ENCODE measurements around the gene STON2. TPM values are rescaled to one million over a fixed set of nuclear protein-coding genes. Genes with fewer than 3 reads are reported as not detected.

Gene STON2
- polyA plus RNA-seq, 2 of the 4 experiments (the other 2 are of a cell fraction), result 0.53 to 1.3 TPM

DNA sequence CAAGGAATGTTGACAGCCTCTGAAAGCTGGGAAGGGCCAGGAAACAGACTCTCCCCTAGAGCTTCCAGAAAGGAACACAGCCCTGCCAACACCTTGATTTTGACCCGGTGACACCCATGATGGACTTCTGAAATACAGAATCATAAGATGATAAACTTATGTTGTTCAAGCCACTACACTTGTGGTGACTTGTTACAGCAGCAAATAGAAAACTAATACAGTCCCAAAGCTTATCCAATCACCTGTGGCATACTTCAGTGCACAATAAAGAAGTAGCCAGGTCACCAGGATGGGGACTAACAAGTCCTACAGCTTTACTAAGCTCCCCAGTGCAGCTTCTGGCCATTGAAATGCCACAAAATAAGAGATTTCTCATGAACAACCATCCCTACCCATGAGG is 5.4 kb downstream of the STON2 start (continued):
- TF ChIP-seq CBX8 (IDR thresholded peaks at IDR 0.05) (no peak), ESRRA (IDR thresholded peaks at IDR 0.05; ENCODE audit: borderline replicate concordance, low read length) (no peak), MAZ (IDR thresholded peaks at IDR 0.05; ENCODE audit: borderline replicate concordance, low read depth, low read length) (no peak)

DNA sequence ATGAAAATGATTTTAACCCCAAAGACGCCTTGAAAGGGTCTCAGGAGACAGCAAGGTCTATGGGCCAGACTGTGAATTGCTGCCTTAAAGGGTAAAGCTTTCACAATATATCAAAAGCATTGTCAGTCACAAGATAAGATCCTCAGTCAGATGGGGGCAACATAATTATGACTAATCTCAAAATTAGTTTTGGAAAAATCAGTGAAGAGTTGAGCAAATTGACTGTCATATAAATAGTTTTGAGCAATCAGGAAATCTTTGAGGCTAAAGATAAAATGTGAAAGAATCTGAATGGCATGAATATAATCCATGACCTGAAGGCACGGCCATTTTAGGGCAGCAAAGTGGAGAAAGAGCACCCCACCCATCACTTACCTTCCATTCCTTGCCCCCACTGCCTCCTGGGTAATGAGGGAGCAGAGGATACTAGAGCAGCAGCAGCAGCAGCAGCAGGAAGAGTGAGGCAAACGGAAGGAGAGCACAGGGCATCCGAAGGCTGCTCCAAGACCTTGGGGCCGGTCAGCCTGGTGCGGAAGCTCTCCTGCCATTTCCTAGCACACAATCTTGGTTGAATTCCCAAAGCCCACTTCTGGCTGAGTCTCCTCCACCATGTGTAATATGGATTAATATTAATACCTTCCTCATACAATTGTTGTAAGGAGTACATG is 7.0 kb downstream of the STON2 start:
- POLR2A ChIA-PET, result no interaction called here
- no peak overlapping the region for H3K27ac ChIP-seq
- no peaks in the 10 kb centered on the region for H3K4me1 ChIP-seq
- H3K9me3 ChIP-seq, result no peaks in the 10 kb centered on the region
- CTCF ChIA-PET, result interaction anchor here (1.0 kb wide), 1 partner anchor 59 kb away, joined by 3 read pairs; no protein-coding TSS in a partner anchor
- 54% methylated on average over 6 of the region's 6 CpGs for WGBS (ENCODE audit: missing lambda C conversion rate)
- ATAC-seq (no peak), FAIRE-seq (no peak), DNase-seq (ENCODE audit: low read depth in 1 of 2, low spot score in 1 of 2) (no peak)
- H3K4me2 ChIP-seq, result no peak overlapping the region
- TF ChIP-seq TFCP2L1 (CRISPR knock-in tag; IDR thresholded peaks at IDR 0.05) (no peak), ZSCAN20 (CRISPR knock-in tag; IDR thresholded peaks at IDR 0.05) (no peak)
- TF ChIP-seq, protein P1, sequence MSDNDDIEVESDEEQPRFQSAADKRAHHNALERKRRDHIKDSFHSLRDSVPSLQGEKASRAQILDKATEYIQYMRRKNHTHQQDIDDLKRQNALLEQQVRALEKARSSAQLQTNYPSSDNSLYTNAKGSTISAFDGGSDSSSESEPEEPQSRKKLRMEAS (IDR thresholded peaks at IDR 0.05), result no peak
- H3K4me3 ChIP-seq, result no peak overlapping the region

DNA sequence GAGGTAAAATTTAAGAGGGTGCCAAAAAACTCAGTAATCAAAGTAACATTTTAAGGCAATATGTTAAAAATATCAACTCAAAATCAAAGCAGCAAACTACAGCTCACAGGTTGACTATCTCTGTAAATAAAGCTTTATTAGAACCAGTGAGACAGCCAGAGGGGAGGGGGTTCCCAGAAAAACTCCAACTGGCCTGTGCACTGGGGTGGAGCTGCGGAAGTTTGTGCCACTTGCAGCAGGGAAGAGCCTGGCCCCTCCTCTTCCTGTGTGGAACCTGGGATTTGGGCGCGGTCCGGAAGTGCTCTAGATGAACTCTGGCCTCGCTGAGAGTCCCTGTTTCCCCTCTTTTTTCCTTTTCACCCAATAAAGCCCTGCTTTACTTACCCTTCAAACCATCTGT is 8.1 kb downstream of the STON2 start:
- ATAC-seq, result no peak
- no peak overlapping the region for H3K4me2 ChIP-seq
- 63% methylated on average over 5 of the region's 5 CpGs for WGBS (ENCODE audit: missing lambda C conversion rate)

DNA sequence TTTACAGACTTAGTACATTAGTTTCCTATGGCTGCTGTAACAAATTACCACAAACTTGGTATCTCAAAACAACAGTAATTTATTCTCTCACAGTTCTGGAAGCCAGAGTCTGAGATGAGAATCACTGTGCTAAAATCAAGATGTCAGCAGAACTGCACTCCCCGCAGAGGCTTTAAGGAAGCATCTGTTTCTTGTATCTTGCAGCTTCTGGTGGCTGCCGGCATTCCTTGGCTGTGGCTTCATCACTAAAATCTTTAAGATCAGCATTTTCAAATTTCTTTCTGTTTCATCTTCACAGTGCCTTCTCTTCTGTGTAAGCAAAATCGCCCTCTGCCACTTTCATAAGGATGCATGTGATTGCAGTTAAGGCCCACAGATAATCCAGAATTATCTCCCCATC is 9.4 kb downstream of the STON2 start:
- CTCF ChIA-PET, result no interaction called here
- Histone ChIP-seq H3K27ac (no peak overlapping the region), H3K4me1 (no peaks in the 10 kb centered on the region), H3K9me3 (no peaks in the 10 kb centered on the region), H3K4me2 (no peak overlapping the region), H3K4me3 (no peak overlapping the region)
- 46% methylated on average over 3 of the region's 3 CpGs for WGBS (ENCODE audit: missing lambda C conversion rate)
- no peak for ATAC-seq
- no peak for FAIRE-seq
- no peak for TF ChIP-seq JUNB (IDR thresholded peaks at IDR 0.05)
- no peak for TF ChIP-seq HDAC2 (IDR thresholded peaks at IDR 0.05)
- no peak for TF ChIP-seq FOXS1 (CRISPR knock-in tag; IDR thresholded peaks at IDR 0.05)
- no peak for TF ChIP-seq BHLHE40 (IDR thresholded peaks at IDR 0.05; ENCODE audit: low read depth, low read length)
- no peak for TF ChIP-seq POLR2A (IDR thresholded peaks at IDR 0.05; ENCODE audit: low read length)
- TF ChIP-seq RNF2 (IDR thresholded peaks at IDR 0.05; ENCODE audit: borderline replicate concordance, low read depth), result no peak
- TF ChIP-seq ZSCAN20 (CRISPR knock-in tag; IDR thresholded peaks at IDR 0.05), result no peak
- POLR2A ChIA-PET, result no interaction called here
- DNase-seq (ENCODE audit: low read depth in 1 of 2, low spot score in 1 of 2), result no peak

More for the DNA sequence above, 8.1 kb downstream of the STON2 start:
- no peak for TF ChIP-seq CBX2 (IDR thresholded peaks at IDR 0.05; ENCODE audit: borderline replicate concordance, low read depth)
- TF ChIP-seq TFCP2L1 (CRISPR knock-in tag; IDR thresholded peaks at IDR 0.05), result no peak
- no peak for TF ChIP-seq HOXB13 (CRISPR knock-in tag; IDR thresholded peaks at IDR 0.05; ENCODE audit: low read depth)
- FAIRE-seq (no peak), DNase-seq (ENCODE audit: low read depth in 1 of 2, low spot score in 1 of 2) (no peak)
- ChIA-PET CTCF (interaction anchor here (1.0 kb wide), 1 partner anchor 60 kb away, joined by 3 read pairs; no protein-coding TSS in a partner anchor), POLR2A (no interaction called here)
- no peaks in the 10 kb centered on the region for H3K9me3 ChIP-seq
- H3K4me3 ChIP-seq, result no peak overlapping the region
- H3K27ac ChIP-seq, result no peak overlapping the region
- H3K4me1 ChIP-seq, result no peaks in the 10 kb centered on the region

DNA sequence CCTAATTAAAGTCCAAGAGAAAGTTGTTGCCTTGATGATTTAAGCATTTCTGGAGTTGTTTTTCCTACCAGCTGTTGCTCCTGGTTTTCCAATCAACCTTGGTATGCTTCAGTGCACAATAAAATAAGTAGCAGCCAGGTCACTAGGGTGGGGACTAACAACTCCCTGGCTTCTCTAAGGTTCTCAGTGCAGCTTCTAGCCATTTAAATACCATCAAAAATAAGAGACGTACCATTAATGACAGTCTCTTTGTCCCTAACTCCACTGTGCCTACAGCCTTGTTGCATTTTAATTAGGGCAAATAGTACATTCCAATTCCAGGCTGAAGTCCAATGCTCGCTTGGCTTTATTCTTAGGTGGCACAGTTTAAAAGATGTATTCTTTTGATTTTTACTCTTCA is 11.8 kb downstream of the STON2 start:
- no peak overlapping the region for H3K27ac ChIP-seq
- no peak for FAIRE-seq
- 37% methylated on average over 2 of the region's 2 CpGs for WGBS (ENCODE audit: missing lambda C conversion rate)
- DNase-seq (ENCODE audit: low read depth in 1 of 2, low spot score in 1 of 2), result no peak
- no peak overlapping the region for H3K4me2 ChIP-seq
- H3K4me3 ChIP-seq, result no peak overlapping the region
- no peaks in the 10 kb centered on the region for H3K4me1 ChIP-seq
- ChIA-PET CTCF (no interaction called here), POLR2A (interaction anchor here (0.6 kb wide), 1 partner anchor 287 kb away, joined by 4 read pairs; no protein-coding TSS in a partner anchor)
- no peak for ATAC-seq
- no peak for TF ChIP-seq ZSCAN20 (CRISPR knock-in tag; IDR thresholded peaks at IDR 0.05)
- TF ChIP-seq, protein P2, sequence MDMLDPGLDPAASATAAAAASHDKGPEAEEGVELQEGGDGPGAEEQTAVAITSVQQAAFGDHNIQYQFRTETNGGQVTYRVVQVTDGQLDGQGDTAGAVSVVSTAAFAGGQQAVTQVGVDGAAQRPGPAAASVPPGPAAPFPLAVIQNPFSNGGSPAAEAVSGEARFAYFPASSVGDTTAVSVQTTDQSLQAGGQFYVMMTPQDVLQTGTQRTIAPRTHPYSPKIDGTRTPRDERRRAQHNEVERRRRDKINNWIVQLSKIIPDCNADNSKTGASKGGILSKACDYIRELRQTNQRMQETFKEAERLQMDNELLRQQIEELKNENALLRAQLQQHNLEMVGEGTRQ (IDR thresholded peaks at IDR 0.05), result no peak
- no peak for TF ChIP-seq HOXB5 (CRISPR knock-in tag; IDR thresholded peaks at IDR 0.05)
- no peak for TF ChIP-seq KDM5A (IDR thresholded peaks at IDR 0.05)
- H3K9me3 ChIP-seq, result no peaks in the 10 kb centered on the region

Measured in A549 (cell line).